Measurements from ENCODE around the gene ACTA1.

ACTA1 gene

DNA sequence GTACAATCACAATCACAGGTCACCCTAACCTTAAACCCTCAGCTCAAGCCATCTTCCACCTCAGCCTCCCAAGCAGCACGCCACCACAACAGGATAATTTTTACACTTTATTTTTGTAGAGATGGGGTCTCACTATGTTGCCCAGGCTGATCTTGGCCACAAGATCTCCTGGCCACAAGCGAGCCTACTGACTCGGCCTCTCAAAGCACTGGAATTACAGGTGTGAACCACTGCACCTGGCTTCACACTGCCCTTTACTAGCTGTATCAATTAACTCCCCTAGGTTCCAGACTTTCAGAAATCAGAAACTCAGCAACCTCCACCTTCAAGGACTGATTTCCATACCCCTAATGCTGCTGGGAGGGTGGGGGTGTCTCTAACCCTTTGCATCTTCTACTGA lies 37.3 kb upstream of the ACTA1 start:
- no peak overlapping the region for H3K27ac ChIP-seq
- no peak for TF ChIP-seq ZFX (IDR thresholded peaks at IDR 0.05; ENCODE audit: borderline replicate concordance)
- TF ChIP-seq, protein P1, sequence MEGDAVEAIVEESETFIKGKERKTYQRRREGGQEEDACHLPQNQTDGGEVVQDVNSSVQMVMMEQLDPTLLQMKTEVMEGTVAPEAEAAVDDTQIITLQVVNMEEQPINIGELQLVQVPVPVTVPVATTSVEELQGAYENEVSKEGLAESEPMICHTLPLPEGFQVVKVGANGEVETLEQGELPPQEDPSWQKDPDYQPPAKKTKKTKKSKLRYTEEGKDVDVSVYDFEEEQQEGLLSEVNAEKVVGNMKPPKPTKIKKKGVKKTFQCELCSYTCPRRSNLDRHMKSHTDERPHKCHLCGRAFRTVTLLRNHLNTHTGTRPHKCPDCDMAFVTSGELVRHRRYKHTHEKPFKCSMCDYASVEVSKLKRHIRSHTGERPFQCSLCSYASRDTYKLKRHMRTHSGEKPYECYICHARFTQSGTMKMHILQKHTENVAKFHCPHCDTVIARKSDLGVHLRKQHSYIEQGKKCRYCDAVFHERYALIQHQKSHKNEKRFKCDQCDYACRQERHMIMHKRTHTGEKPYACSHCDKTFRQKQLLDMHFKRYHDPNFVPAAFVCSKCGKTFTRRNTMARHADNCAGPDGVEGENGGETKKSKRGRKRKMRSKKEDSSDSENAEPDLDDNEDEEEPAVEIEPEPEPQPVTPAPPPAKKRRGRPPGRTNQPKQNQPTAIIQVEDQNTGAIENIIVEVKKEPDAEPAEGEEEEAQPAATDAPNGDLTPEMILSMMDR (IDR thresholded peaks at IDR 0.05): no peak

DNA sequence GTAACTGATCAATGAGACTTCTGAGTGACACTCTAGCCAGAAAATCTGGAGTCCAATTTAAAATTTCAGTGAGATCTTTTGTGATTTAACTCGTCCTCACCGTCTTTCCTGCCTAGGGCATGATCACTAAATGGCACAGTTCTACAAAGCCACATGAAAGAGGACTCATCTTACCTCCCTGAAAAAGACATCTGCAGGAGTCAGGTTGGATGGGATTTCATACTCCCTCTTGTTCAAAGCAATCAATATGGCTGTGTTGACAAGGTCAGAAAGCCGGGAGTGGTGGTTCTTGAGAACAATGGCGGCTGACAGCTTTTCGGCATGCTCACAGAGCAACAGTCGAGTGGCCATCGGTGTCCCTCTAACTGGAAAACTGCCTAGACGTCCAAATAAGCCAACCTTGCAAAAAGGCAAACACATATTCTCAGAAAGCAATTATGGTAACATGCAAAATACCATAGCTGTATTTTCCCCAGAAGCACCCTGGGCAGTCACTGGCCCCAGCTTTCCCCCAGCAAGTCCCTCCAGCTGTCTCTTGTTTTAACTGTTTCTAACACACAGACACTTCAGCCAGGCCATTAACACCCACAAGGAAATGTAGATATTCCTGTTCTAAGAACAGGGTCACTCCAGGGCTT lies 36.6 kb upstream of the ACTA1 start:
- TF ChIP-seq ZFX (IDR thresholded peaks at IDR 0.05; ENCODE audit: borderline replicate concordance): no peak
- TF ChIP-seq, protein P1 (IDR thresholded peaks at IDR 0.05): no peak

DNA sequence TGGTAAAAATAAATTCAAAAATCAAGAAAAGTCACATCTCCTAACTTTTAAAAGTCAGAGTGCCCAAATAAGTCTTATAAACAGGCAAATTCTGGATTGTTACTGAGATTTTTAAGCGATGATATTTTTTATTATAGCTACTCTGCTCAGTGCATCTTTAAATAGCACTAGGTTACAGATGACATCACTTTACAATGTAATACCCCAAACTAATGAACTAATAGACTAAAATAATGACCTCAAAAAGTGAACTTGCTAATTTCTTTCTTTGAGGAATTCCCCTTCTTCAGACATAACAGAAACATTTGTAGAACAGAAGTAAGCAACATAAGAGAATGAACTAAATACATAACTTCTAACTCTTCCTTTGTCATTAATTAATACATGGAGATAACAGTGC lies 33.0 kb upstream of the ACTA1 start:
- H3K27ac ChIP-seq: no peak overlapping the region
- no peak for TF ChIP-seq ZFX (IDR thresholded peaks at IDR 0.05; ENCODE audit: borderline replicate concordance)
- TF ChIP-seq, protein P1 (IDR thresholded peaks at IDR 0.05): no peak

More for the DNA sequence above, 36.6 kb upstream of the ACTA1 start:
- H3K27ac ChIP-seq: no peak overlapping the region

DNA sequence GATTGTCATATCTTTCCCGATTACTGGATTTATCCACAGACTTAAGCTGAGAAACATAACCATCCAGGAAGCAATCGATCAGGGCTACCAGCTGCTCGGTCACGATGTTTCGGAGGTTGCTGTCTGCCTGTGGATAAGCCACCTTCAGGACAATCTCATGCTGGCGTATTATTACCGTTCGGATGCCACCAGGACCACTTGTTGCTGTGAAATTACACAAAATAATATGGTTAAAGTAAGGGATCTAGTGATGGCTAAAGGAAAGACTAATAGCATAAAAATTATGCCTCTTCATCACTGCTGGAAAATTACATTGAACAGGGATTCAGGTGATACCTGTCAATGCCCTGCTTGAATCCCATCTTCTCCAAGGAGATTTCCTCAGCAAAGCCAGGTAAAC lies 30.8 kb upstream of the ACTA1 start:
- TF ChIP-seq, protein P1 (IDR thresholded peaks at IDR 0.05): no peak
- TF ChIP-seq ZFX (IDR thresholded peaks at IDR 0.05; ENCODE audit: borderline replicate concordance): no peak
- no peak overlapping the region for H3K27ac ChIP-seq

DNA sequence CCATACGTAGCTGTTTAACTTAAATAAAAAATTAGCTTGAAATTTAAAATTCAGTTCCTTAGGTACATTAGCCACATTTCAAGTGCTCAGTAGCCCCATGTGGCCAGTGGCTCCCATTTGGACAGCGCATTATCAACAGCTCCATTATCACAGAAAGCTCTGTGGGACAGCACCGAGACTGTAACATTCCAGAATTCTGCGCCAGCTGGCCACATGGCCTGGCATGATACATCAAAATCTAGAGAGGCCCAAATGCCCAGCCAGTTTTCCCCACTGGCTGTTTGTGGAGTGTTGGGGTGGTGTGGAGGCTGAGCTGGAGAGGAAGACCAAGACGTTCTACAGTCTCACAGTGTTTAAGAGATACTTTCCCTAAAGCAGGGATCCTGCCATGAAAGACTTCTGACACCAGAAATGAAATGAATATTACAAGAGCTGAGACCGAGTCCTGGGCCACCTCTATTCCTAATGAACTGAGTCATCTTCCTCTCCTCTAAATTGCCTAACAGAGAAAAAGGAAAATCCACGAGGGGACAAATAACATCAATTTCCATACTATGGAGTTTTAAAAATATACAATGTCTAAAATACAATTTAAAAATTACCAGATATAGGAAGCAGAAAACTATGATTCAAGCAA lies 27.3 kb upstream of the ACTA1 start:
- TF ChIP-seq, protein P1 (IDR thresholded peaks at IDR 0.05): no peak
- TF ChIP-seq ZFX (IDR thresholded peaks at IDR 0.05; ENCODE audit: borderline replicate concordance): no peak

DNA sequence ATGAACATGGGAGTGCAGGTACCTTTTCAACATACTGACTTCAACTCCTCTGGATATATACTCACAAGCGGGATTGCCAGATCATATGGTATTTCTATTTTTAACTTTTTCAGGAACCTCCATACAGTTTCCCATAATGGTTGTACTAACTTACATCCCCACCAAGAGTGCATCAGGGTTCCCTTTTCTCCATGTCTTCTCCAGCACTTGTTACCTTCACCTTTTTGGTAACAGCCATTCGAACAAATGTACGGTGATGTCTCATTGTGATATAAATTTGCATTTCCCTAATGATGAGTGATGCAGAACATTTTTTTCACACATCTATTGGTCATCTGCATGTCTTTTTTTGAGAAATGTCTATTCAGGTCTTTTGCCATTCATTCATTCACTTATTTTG lies 25.9 kb upstream of the ACTA1 start:
- TF ChIP-seq, protein P1 (IDR thresholded peaks at IDR 0.05): no peak
- TF ChIP-seq ZFX (IDR thresholded peaks at IDR 0.05; ENCODE audit: borderline replicate concordance): no peak
- no peak overlapping the region for H3K27ac ChIP-seq

More for the DNA sequence above, 27.3 kb upstream of the ACTA1 start:
- H3K27ac ChIP-seq: no peak overlapping the region

DNA sequence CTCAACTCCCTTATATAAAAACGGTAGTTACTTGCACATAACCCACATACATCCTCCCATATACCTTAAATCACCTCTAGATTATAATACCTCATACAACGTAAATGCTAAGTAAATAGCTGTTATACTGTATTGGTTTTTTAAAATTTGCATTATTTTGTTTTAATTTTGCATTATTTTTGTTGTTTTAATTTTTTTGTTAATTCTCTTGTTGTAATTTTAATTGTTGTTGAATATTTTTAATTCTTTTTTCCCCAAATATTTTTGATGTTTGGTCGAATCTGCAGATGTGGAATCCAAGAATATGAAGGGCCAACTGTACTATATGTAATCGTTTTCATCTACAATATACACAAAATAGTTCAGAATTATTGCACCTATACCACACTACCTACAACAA lies 23.5 kb upstream of the ACTA1 start:
- no peak for TF ChIP-seq ZFX (IDR thresholded peaks at IDR 0.05; ENCODE audit: borderline replicate concordance)
- TF ChIP-seq, protein P1 (IDR thresholded peaks at IDR 0.05): no peak

More for the DNA sequence above, 23.5 kb upstream of the ACTA1 start:
- H3K27ac ChIP-seq: no peak overlapping the region

Measured in 22Rv1 (cell line).